Activated CD4-positive, CD25-positive, alpha-beta regulatory T cell treated with anti-CD3 and anti-CD28 coated beads, Interleukin-2, amount 50 U/mL, for 72 hours (primary cell): Measurements from ENCODE around the gene TAF13.

Experiments
- DNase-seq: peaks from one replicate; pipeline ENCODE4 v3.0.0; 2021

The TAF13 gene, protein sequence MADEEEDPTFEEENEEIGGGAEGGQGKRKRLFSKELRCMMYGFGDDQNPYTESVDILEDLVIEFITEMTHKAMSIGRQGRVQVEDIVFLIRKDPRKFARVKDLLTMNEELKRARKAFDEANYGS

DNA sequence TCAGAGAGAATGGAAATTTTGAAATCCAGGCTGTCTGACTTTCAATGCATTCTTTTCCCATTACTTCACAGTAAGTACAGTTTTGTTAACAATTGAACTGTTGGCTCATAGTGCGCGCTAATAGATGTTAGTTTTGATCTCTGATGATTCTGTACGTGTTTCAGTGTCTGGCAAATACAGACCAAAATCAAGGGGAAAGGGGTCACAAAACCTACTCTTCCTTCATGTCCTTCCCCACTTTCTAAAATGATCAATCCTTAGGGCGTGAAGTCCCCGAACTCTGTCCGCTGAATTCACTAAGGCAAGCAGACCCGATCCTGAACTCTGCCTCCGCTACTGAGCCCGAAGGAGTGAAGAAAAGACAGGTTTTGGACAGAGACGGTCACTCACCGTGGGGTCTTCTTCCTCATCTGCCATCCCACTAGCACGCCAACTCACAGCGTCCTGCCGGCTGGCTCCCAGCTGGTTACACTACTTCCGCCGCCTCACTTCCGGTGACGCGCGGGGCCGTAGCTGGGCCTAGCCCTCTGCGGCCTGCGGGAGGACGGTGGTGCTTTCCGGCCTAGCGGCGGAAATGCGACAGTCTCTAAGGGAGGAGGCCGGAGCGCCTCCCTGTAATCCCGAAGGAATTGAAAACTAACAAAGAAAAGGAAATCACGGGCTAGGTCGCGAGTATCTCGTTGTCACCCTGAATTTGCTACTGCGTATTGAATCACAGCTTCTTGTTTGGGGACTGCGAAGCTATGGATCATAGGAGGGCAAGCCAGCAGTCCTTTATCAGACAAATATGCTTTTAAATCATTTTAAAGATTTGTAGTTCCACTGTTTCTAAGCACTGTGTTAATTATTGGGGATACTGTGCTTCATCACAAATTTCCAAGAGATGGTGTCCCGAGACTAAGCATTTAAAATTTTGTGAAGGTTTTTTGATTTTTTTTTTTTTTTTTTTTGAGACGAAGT lies at the start of gene TAF13:
Gene TAF13 (minus strand): TSS at position 473 of the 960 bp plus-strand sequence. CDS start 56 bp downstream, at position 417.
- peak; percentile 89 for DNase-seq

DNA sequence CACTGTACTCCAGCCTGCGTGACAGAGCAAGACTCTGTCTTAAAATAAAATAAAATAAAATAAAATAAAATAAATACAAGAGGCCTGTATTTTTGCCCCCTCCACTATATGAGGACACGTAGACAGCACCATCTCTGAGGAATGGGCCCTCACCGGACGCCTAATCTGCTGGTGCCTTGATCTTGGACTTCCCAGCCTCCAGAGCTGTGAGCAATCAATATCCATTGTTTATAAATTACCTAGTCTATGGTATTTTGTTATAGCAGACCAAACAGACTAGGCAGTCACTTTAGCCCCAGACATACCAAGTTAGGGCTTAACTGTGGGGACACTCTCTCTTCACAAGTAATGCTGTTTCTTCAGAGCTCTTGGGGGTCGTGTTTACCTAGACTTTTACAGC lies 44.6 kb upstream of the TAF13 start:
- no peak for DNase-seq

DNA sequence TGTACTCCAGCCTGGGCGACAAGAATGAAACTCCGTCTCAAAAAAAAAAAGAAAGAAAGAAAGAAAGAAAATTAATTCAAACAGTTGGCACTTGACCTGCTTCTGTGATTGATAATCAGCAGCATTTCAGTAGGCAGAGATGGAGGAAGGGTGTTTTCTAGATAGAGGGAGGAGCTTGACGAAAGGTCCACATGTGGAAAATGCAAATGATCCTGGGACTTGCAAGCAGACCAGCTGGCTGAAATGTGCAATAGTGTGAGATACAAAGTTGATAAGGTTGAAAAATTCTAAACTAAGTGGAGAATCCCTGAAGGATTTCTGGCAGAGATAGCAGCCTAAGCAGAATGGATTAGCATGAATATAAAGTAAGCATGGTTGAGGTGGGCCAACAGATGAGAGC lies 42.3 kb upstream of the TAF13 start:
- no peak for DNase-seq

DNA sequence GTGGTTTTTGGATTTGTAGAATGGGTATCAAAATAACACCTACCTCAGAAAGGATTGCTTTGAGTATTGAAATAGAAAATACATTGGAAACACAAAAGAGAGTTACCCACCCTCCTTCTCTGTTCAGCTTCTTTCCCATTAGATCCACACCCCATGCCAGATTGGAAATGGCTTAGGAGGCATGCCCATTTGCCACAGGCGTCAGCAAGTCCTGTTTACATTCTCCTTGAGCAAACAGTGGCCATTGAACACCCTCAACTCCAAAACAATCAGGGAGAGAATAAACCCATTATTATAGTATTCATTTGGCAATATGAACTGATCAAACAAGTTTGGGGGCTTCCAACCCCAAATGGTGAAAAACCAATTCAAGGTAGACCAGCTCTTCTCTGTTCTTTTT lies 40.5 kb upstream of the TAF13 start:
- no peak for DNase-seq

DNA sequence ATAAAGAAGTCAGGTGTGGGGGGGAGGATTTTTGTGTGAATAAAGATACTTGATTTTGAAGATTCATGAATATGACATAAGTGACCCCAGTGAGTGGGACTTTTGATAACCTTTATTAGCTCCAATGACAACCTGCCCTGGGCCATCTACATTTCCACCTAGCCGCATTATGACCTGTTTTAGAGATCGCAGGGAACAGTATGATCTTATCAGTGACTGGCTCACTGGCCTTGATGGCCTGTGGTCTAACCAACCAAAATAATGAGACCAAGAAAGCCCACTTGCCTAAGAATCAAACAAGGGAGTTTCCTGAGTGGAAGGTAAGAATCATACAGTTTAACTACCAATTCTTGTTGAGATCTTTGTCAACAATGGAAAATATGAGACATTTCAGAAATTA lies 39.9 kb upstream of the TAF13 start:
- no peak for DNase-seq

GRCh38 chr1:109114342-109114674 lies 38.5 kb upstream of the TAF13 start:
- DNase-seq, result no peak

GRCh38 chr1:109113590-109114341 lies 38.0 kb upstream of the TAF13 start, which contains the start of gene ELAPOR1:
Gene ELAPOR1 (plus strand): TSS chr1:109114115. CDS start chr1:109114184, 69 bp downstream.
- DNase-seq, result peak; percentile 72

DNA sequence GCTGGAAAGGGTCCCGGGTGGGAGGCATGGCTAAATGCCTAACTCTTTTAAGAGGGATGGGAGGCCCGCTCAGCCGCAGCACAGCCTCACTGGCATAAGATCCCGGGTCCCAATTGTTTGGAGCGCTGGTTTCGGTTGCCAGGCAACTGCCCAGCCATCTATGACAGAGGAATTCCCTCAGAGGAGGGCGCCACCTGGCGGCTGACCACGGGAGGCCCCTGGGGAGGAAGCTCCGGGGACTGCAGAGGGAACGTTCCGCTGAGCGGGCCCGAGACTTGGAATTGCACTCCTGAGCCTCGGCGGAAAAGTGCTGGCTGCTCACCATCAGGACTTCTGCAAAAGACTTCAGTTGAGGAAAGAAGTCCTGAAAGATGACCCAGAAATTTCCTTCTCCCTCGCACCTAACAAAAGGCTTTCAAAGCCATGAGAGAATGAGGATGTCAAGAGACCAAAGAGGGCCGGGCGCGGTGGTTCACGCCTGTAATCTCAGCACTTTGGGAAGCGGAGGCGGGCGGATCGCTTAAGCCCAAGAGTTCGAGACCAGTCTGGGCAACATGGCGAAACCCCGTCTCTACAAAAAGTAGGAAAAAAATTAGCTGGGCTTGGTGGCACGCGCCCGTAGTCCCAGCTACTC lies 37.0 kb upstream of the TAF13 start:
- DNase-seq, result peak; percentile 93

DNA sequence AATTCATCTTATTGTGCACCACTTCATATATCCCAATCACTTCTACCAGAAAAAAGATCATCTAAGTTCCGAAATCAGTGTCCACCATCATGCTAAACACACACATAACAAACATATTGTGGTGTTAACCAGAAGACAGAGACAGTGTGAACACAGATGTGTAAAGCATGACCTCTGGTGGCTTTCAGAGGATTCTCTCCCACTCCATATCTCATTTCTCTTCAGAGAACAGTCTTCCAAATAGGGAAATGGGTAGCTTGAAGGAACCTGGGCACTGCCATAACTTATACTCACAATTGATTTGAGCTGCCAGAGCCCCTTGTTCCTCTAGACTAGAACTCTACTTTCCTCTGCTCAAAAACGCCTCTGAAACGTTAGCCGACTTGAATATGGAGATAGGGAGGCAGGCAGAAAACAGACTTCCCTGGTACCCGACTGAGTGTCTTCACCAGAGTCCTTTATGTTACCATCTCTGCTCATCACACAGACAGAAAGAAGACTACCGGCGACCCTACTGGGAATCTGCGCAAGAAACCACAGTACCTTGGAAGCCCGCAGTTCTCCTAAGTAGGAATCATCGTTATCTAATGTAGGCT lies 36.4 kb upstream of the TAF13 start:
- no peak for DNase-seq

GRCh38 chr1:109111386-109112055 lies 35.7 kb upstream of the TAF13 start:
- no peak for DNase-seq

GRCh38 chr1:109109906-109110305 lies 34.1 kb upstream of the TAF13 start:
- DNase-seq, result no peak

- DNase-seq, result no peak
Measured at GRCh38 chr1:109107785-109108184, 32.0 kb upstream of the TAF13 start.

DNA sequence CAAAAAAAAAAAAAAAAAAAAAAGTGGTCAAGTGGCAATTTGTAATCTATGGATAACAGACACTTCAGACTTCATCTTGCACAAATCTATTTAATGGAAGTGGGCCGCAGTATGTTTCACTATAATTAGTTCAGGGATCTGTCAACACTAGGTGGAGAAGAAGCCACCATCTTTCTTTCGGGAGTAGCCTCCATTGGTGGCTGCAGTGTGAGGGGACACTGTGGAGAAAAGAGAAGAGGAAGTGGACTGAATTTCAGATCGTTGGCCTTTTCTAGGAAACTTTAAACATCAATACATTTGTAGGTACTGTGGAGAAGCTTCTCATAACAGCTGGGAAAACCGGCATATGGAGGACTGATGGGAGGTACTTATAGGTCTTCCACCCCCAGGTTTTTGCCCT lies 30.1 kb upstream of the TAF13 start:
- no peak for DNase-seq

- DNase-seq, result no peak
Measured at GRCh38 chr1:109104364-109105151, 28.8 kb upstream of the TAF13 start.

- DNase-seq, result peak; percentile 93
Measured at GRCh38 chr1:109099938-109100773, 24.4 kb upstream of the TAF13 start.

- DNase-seq, result no peak
Measured at GRCh38 chr1:109096120-109096519, 20.3 kb upstream of the TAF13 start.

DNA sequence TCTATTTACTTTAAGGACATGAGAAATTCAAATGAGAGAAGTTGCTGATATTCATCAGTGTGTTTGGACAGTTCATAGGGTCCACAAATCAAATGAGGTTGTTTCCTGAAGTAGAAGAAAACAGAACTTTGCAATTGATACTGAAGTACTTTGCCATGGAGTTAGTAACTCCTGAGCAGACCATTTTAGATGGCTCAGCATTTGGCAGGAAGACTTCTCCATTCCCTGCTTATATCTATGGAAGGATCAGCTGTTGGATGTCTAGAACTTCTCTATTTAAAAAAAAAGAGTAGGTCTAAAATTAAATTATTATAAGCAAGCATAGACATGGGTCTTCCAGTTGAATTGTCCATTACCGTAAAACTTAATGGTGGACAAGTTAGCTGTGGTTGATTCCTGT lies 19.8 kb upstream of the TAF13 start:
- no peak for DNase-seq

DNA sequence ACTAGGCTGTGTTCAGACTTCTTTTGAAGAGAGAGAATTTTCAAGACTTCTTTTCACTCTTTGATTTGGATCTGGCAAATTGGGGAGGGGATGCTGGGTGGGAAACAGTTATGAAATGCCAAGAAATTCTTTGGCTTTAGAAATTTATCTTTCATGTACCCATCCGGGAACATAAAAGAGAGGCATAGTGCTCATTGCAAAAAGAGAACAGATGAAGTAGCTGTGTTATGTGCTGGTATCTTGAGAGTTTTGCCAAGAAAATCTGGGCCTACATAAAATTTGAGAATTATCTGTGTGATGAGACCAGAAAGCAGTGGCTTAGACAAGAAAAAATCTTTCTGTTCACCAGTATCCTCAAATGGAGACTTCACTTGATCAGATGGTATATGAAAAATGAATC lies 19.1 kb upstream of the TAF13 start:
- DNase-seq, result no peak

DNA sequence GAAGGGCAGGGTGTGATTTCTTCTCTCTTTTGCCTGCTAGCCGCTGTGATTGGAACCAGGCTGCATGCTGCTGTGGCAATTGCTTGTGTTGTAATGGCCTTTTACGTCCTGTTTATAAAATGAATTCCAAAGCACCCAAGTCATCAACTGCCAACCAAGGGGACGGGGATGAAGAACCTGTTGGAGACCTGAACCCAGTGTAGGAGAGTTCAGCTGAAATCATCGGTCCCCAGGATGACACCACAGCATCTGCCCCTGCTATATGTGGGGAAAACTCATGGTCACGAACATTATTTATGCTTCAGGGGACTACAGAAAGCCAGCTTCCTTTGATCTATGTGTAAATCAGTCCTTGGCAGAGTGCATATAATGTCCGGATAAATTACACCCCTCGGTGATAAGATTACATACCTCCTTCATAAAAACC lies 18.6 kb upstream of the TAF13 start:
- no peak for DNase-seq

DNA sequence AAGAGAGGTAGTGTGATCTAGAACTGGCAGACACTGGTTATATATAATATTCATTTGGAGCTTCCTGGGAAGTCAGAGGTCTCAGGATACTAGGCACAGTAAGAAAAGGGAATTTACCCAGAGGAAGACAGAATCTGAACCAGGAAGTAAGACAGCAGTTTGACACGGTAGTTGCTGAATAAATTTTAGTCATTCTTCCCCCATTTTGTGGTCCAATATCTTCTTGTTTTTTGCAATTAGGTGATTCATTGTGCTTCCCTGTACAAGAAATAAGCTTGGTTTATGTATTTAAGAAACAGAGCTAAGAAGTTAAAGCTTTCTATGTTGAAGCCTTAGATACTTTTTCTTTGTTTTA lies 16.0 kb upstream of the TAF13 start:
- DNase-seq, result no peak
